Measurements from ENCODE around the gene PREPL.

The PREPL gene

GRCh38 chr2:44361330-44362206 is at the start of gene PREPL, which contains the start of gene CAMKMT:
PREPL (minus strand) TSS chr2:44361494; CDS start chr2:44346342, 15,152 bp downstream.
CAMKMT (plus strand) TSS chr2:44361947.
- DNase-seq = peak; percentile 99

- no peak for DNase-seq
Measured at GRCh38 chr2:44398243-44398897, 37.1 kb upstream of the PREPL start.

- no peak for DNase-seq
Measured at GRCh38 chr2:44397447-44398175, 36.3 kb upstream of the PREPL start.

- peak; percentile 73 for DNase-seq
Measured at GRCh38 chr2:44392338-44392943, 31.1 kb upstream of the PREPL start.

- DNase-seq = peak; percentile 15
Measured at GRCh38 chr2:44389895-44390294, 28.6 kb upstream of the PREPL start.

- no peak for DNase-seq
Measured at GRCh38 chr2:44388877-44389276, 27.6 kb upstream of the PREPL start.

- DNase-seq = peak; percentile 38
Measured at GRCh38 chr2:44385226-44385625, 23.9 kb upstream of the PREPL start.

GRCh38 chr2:44377486-44377885 is 16.2 kb upstream of the PREPL start:
- DNase-seq = no peak

- DNase-seq = no peak
Measured at GRCh38 chr2:44372246-44372645, 11.0 kb upstream of the PREPL start.

GRCh38 chr2:44371445-44371844 is 10.2 kb upstream of the PREPL start:
- no peak for DNase-seq

GRCh38 chr2:44369392-44369791 is 8.1 kb upstream of the PREPL start:
- no peak for DNase-seq

- DNase-seq = no peak
Measured at GRCh38 chr2:44367591-44367990, 6.3 kb upstream of the PREPL start.

GRCh38 chr2:44364604-44365003 is 3.3 kb upstream of the PREPL start:
- peak; percentile 73 for DNase-seq

GRCh38 chr2:44362207-44363015 is 1.1 kb upstream of the PREPL start:
- peak; percentile 65 for DNase-seq

GRCh38 chr2:44360749-44361329 is 455 bp downstream of the PREPL start:
- DNase-seq = peak; percentile 60

GRCh38 chr2:44358503-44358902 is 2.8 kb downstream of the PREPL start:
- peak; percentile 79 for DNase-seq

- DNase-seq = no peak
Measured at GRCh38 chr2:44354761-44355160, 6.5 kb downstream of the PREPL start.

GRCh38 chr2:44352510-44352909 is 8.8 kb downstream of the PREPL start:
- DNase-seq = no peak

GRCh38 chr2:44351676-44352075 is 9.6 kb downstream of the PREPL start:
- no peak for DNase-seq

GRCh38 chr2:44351088-44351487 is 10.2 kb downstream of the PREPL start:
- DNase-seq = no peak

- no peak for DNase-seq
Measured at GRCh38 chr2:44349506-44349905, 11.8 kb downstream of the PREPL start.

GRCh38 chr2:44348400-44348799 is 12.9 kb downstream of the PREPL start:
- no peak for DNase-seq
